ENCODE measurements around the gene MRPL43. TPM values are rescaled to one million over a fixed set of nuclear protein-coding genes. Genes with fewer than 3 reads are reported as not detected.

The MRPL43 gene
- total and polyA plus RNA-seq, 9 donors: 56.6 to 126 (median 83.3) TPM

GRCh38 chr10:100960251-100960650 is 27.0 kb downstream of the MRPL43 start:
- no peak for DNase-seq
- Histone ChIP-seq H3K9me3 (no peaks in the 10 kb centered on the region), H3K27ac (no peak overlapping the region), H3K36me3 (no peaks in the 10 kb centered on the region), H3K4me1 (ENCODE audit: insufficient read depth) (no peaks in the 10 kb centered on the region), H3K27me3 (no peaks in the 10 kb centered on the region), H3K4me3 (no peak overlapping the region)
- intact Hi-C loops (cut with DNase I): loop anchor here in 1 of 4 donors (10.0 kb wide), 1 partner anchor 75 kb away; no protein-coding TSS in a partner anchor
- TF ChIP-seq EP300 (IDR thresholded peaks at IDR 0.05) (no peak), POLR2A (IDR thresholded peaks at IDR 0.05) (no peak)
- TF ChIP-seq, protein P1, sequence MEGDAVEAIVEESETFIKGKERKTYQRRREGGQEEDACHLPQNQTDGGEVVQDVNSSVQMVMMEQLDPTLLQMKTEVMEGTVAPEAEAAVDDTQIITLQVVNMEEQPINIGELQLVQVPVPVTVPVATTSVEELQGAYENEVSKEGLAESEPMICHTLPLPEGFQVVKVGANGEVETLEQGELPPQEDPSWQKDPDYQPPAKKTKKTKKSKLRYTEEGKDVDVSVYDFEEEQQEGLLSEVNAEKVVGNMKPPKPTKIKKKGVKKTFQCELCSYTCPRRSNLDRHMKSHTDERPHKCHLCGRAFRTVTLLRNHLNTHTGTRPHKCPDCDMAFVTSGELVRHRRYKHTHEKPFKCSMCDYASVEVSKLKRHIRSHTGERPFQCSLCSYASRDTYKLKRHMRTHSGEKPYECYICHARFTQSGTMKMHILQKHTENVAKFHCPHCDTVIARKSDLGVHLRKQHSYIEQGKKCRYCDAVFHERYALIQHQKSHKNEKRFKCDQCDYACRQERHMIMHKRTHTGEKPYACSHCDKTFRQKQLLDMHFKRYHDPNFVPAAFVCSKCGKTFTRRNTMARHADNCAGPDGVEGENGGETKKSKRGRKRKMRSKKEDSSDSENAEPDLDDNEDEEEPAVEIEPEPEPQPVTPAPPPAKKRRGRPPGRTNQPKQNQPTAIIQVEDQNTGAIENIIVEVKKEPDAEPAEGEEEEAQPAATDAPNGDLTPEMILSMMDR (IDR thresholded peaks at IDR 0.05): no peak

DNA sequence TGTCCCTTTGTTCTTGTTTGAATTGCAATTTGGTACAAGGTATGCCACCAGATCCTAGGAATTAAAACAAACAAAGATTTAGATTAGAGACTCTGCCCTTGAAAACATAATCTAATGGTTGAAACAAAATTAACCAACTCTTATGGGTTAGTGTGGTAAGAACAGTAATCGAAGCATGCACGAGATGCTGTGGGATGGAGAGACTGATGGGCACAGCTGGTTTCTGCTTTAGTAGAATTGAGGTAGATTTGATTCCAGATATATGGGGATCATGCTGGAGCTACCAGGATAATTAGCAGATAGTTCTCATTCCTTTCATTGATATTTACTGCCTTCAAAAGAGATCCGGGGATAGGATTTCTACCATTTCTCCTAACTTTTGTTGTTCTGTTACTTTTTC is 38.4 kb downstream of the MRPL43 start:
- TF ChIP-seq EP300 (IDR thresholded peaks at IDR 0.05): no peak
- TF ChIP-seq, protein P1 (IDR thresholded peaks at IDR 0.05): no peak
- Histone ChIP-seq H3K4me3 (no peak overlapping the region), H3K4me1 (ENCODE audit: insufficient read depth) (no peaks in the 10 kb centered on the region), H3K27ac (no peak overlapping the region), H3K36me3 (no peaks in the 10 kb centered on the region), H3K27me3 (no peaks in the 10 kb centered on the region), H3K9me3 (no peaks in the 10 kb centered on the region)
- WGBS, 3 donors: 79 to 88% (median 79%) methylated on average over 3 of the region's 3 CpGs
- intact Hi-C loops (cut with DNase I): no loop called here
- no peak for DNase-seq

DNA sequence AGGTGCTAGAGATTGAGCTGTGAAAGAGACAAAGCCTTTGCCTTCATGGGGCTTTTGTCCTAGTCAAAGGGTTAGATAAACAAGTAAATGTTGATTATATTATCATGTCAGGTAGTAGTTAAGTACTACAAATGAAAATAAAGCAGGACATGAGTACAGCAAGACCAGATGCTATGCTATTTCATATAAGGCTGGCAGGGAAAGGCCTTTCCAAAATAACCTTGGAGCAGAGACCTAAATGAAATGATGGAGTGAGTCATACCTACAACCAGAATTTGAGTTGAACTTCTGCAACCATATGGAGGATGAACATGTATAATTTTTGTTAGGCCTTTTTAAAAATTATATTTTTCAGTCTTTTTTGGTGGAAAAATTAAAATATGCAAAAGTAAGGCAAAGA is 41.5 kb downstream of the MRPL43 start:
- TF ChIP-seq, protein P1 (IDR thresholded peaks at IDR 0.05): no peak
- TF ChIP-seq POLR2A (IDR thresholded peaks at IDR 0.05) (no peak), EP300 (IDR thresholded peaks at IDR 0.05) (no peak)
- no peaks in the 10 kb centered on the region for H3K27me3 ChIP-seq
- no peak overlapping the region for H3K4me3 ChIP-seq
- DNase-seq: no peak
- H3K36me3 ChIP-seq: no peaks in the 10 kb centered on the region
- intact Hi-C loops (cut with DNase I): no loop called here
- no peaks in the 10 kb centered on the region for H3K4me1 ChIP-seq (ENCODE audit: insufficient read depth)
- H3K27ac ChIP-seq: no peak overlapping the region
- H3K9me3 ChIP-seq: no peaks in the 10 kb centered on the region

GRCh38 chr10:100943508-100943907 is 43.8 kb downstream of the MRPL43 start:
- Histone ChIP-seq H3K4me1 (ENCODE audit: insufficient read depth) (no peaks in the 10 kb centered on the region), H3K27me3 (no peaks in the 10 kb centered on the region), H3K9me3 (no peaks in the 10 kb centered on the region), H3K36me3 (no peaks in the 10 kb centered on the region), H3K27ac (no peak overlapping the region), H3K4me3 (no peak overlapping the region)
- DNase-seq: no peak
- intact Hi-C loops (cut with DNase I): no loop called here
- TF ChIP-seq EP300 (IDR thresholded peaks at IDR 0.05) (no peak), POLR2A (IDR thresholded peaks at IDR 0.05) (no peak)
- TF ChIP-seq, protein P1 (IDR thresholded peaks at IDR 0.05): no peak

- no peak for DNase-seq
- no peaks in the 10 kb centered on the region for H3K36me3 ChIP-seq
- no peaks in the 10 kb centered on the region for H3K27me3 ChIP-seq
- no peaks in the 10 kb centered on the region for H3K9me3 ChIP-seq
- H3K27ac ChIP-seq: no peak overlapping the region
- H3K4me3 ChIP-seq: no peak overlapping the region
- WGBS, 3 donors: 95% methylated on average over 3 of the region's 3 CpGs
- intact Hi-C loops (cut with DNase I): no loop called here
- TF ChIP-seq, protein P1 (IDR thresholded peaks at IDR 0.05): no peak
- no peak for TF ChIP-seq POLR2A (IDR thresholded peaks at IDR 0.05)
- no peak for TF ChIP-seq EP300 (IDR thresholded peaks at IDR 0.05)
- H3K4me1 ChIP-seq (ENCODE audit: insufficient read depth): no peaks in the 10 kb centered on the region
Observed at GRCh38 chr10:100942229-100942628, 45.1 kb downstream of the MRPL43 start.

All from ovary (tissue), 9 donors.